ENCODE measurements around the gene PRSS2. TPM values are rescaled to one million over a fixed set of nuclear protein-coding genes. Genes with fewer than 3 reads are reported as not detected.
"Not testable (repeated sequence)": the region's sequence is repeated elsewhere in the genome, so short reads cannot be mapped to it uniquely, and the experiment has no call there.

The PRSS2 gene
- total RNA-seq, 1 donor, result not detected

DNA sequence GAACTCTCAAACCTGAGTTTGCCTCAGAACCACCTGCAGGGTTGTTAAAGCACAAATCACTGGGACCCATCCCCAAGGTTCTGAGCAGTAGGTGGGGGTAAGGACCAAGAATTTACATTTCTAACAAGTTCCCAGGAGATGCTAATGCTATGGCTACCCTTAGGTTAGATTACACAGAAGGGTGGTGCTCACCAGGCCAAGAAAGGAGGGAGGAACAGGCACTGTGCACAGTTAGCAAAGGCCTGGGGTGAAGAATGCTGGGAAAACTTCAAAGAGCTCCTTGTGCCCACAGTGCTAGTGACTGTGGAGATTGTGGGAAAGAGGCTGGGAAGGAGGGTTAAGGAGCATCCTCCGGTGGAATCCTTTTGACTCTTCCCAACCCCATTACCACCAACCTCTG lies 8.7 kb upstream of the PRSS2 start:
- Histone ChIP-seq H3K36me3 (ENCODE audit: insufficient read depth, low read length) (no peaks in the 10 kb centered on the region), H4K20me1 (ENCODE audit: insufficient read depth, low read length) (no peaks in the 10 kb centered on the region), H3K4me3 (ENCODE audit: insufficient read depth, low read length) (no peak overlapping the region), H3K79me2 (ENCODE audit: insufficient read depth, low read length) (no peaks in the 10 kb centered on the region), H3K9me3 (ENCODE audit: low read depth, low read length) (no peaks in the 10 kb centered on the region), H3K4me2 (ENCODE audit: insufficient read depth, low read length) (no peak overlapping the region), H3K27me3 (ENCODE audit: insufficient read depth, low read length) (peaks cover 5% of the 10 kb centered on the region), H3K4me1 (ENCODE audit: insufficient read depth, low read length) (no peaks in the 10 kb centered on the region), H3K27ac (ENCODE audit: low read depth, low read length) (no peak overlapping the region), H2AFZ (ENCODE audit: low read length) (no peak overlapping the region)
- no peak for DNase-seq (ENCODE audit: insufficient read length, low spot score, missing footprints)
- TF ChIP-seq, protein P1, sequence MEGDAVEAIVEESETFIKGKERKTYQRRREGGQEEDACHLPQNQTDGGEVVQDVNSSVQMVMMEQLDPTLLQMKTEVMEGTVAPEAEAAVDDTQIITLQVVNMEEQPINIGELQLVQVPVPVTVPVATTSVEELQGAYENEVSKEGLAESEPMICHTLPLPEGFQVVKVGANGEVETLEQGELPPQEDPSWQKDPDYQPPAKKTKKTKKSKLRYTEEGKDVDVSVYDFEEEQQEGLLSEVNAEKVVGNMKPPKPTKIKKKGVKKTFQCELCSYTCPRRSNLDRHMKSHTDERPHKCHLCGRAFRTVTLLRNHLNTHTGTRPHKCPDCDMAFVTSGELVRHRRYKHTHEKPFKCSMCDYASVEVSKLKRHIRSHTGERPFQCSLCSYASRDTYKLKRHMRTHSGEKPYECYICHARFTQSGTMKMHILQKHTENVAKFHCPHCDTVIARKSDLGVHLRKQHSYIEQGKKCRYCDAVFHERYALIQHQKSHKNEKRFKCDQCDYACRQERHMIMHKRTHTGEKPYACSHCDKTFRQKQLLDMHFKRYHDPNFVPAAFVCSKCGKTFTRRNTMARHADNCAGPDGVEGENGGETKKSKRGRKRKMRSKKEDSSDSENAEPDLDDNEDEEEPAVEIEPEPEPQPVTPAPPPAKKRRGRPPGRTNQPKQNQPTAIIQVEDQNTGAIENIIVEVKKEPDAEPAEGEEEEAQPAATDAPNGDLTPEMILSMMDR (IDR thresholded peaks at IDR 0.05; ENCODE audit: extremely low read depth, low read depth, low read length), result no peak

- Histone ChIP-seq H3K36me3 (ENCODE audit: insufficient read depth, low read length) (no peaks in the 10 kb centered on the region), H3K79me2 (ENCODE audit: insufficient read depth, low read length) (no peaks in the 10 kb centered on the region), H3K27me3 (ENCODE audit: insufficient read depth, low read length) (peaks cover 23% of the 10 kb centered on the region), H4K20me1 (ENCODE audit: insufficient read depth, low read length) (no peaks in the 10 kb centered on the region), H3K4me2 (ENCODE audit: insufficient read depth, low read length) (no peak overlapping the region), H3K9me3 (ENCODE audit: low read depth, low read length) (no peaks in the 10 kb centered on the region), H3K27ac (ENCODE audit: low read depth, low read length) (no peak overlapping the region), H3K4me1 (ENCODE audit: insufficient read depth, low read length) (no peaks in the 10 kb centered on the region), H2AFZ (ENCODE audit: low read length) (no peak overlapping the region), H3K4me3 (ENCODE audit: insufficient read depth, low read length) (no peak overlapping the region)
- TF ChIP-seq, protein P1 (IDR thresholded peaks at IDR 0.05; ENCODE audit: extremely low read depth, low read depth, low read length), result no peak
- DNase-seq (ENCODE audit: insufficient read length, low spot score, missing footprints), result no peak
Observed at GRCh38 chr7:142767451-142767850, 3.3 kb upstream of the PRSS2 start.

DNA sequence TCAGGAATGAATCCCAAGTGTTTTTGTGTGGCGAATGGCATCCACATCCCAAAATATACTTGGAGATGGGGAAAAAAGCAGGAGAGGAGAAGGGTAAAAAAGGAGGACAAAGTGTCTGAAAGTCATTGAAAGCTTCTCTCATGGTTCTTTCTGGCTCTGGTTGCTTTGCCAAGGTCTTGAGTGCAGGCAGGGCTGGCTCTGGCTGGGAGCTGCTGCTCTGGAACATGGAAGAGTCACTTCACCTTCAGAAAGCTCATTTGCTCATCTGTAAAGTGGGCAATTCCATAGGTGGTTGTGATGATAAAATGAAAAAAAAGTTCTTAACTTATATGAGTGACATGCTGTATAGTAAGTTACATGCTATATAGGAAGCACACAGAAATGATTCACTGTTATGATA lies 2.9 kb upstream of the PRSS2 start:
- no peaks in the 10 kb centered on the region for H3K36me3 ChIP-seq (ENCODE audit: insufficient read depth, low read length)
- H3K4me1 ChIP-seq (ENCODE audit: insufficient read depth, low read length), result no peaks in the 10 kb centered on the region
- H3K79me2 ChIP-seq (ENCODE audit: insufficient read depth, low read length), result no peaks in the 10 kb centered on the region
- no peak overlapping the region for H3K4me2 ChIP-seq (ENCODE audit: insufficient read depth, low read length)
- TF ChIP-seq, protein P1 (IDR thresholded peaks at IDR 0.05; ENCODE audit: extremely low read depth, low read depth, low read length), result no peak
- H2AFZ ChIP-seq (ENCODE audit: low read length), result no peak overlapping the region
- no peaks in the 10 kb centered on the region for H4K20me1 ChIP-seq (ENCODE audit: insufficient read depth, low read length)
- no peaks in the 10 kb centered on the region for H3K9me3 ChIP-seq (ENCODE audit: low read depth, low read length)
- no peak for DNase-seq (ENCODE audit: insufficient read length, low spot score, missing footprints)
- no peak overlapping the region for H3K27ac ChIP-seq (ENCODE audit: low read depth, low read length)
- peaks cover 21% of the 10 kb centered on the region for H3K27me3 ChIP-seq (ENCODE audit: insufficient read depth, low read length)
- no peak overlapping the region for H3K4me3 ChIP-seq (ENCODE audit: insufficient read depth, low read length)

DNA sequence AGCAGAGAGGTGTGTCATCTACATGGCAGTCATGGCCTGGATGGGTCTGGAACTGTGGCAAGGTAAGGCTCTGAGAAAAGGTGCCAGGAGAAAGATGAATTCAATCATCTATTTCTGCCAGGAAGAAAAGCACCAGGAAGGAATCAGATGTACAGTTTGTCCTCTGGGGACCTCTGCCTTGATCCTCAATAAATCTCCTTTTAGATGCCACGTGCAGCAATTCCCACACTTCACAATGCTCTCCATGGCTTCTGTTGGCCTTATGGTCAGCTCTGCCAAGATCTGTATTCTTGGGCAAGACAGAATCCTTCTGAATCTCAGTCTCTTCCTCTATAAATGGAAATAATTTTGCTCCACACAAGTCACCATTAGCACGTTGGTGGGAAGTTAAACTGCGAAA lies 1.9 kb upstream of the PRSS2 start:
- H3K27ac ChIP-seq (ENCODE audit: low read depth, low read length); DNase-seq (ENCODE audit: insufficient read length, low spot score, missing footprints); H3K4me1 ChIP-seq (ENCODE audit: insufficient read depth, low read length); H3K9me3 ChIP-seq (ENCODE audit: low read depth, low read length); H2AFZ ChIP-seq (ENCODE audit: low read length); H3K4me2 ChIP-seq (ENCODE audit: insufficient read depth, low read length); H3K36me3 ChIP-seq (ENCODE audit: insufficient read depth, low read length); H3K4me3 ChIP-seq (ENCODE audit: insufficient read depth, low read length); H4K20me1 ChIP-seq (ENCODE audit: insufficient read depth, low read length); H3K79me2 ChIP-seq (ENCODE audit: insufficient read depth, low read length): not testable (repeated sequence)
- peaks cover 25% of the 10 kb centered on the region for H3K27me3 ChIP-seq (ENCODE audit: insufficient read depth, low read length)
